GM19455 (cell line): Measurements from ENCODE around the gene KCNAB1.
A peak's percentile ranks its signal among the peaks of the same experiment; 100 is the strongest.

Experiments
- ATAC-seq: cut with Tn5 transposase; IDR thresholded peaks from one replicate; pipeline ENCODE4 v1.9.1; 2021; ENCODE audit not compliant: unreplicated experiment

The KCNAB1 gene

GRCh38 chr3:156443079-156443478, 322.7 kb downstream of the KCNAB1 start:
- no peak for ATAC-seq

GRCh38 chr3:156445117-156446090, 325.0 kb downstream of the KCNAB1 start:
- ATAC-seq, result no peak

- peak; percentile 66 for ATAC-seq
These were observed 327.9 kb downstream of the KCNAB1 start for GRCh38 chr3:156448300-156448699.

GRCh38 chr3:156449710-156450574, 329.6 kb downstream of the KCNAB1 start:
- ATAC-seq, result no peak

GRCh38 chr3:156455839-156456238, 335.5 kb downstream of the KCNAB1 start:
- ATAC-seq, result no peak

- no peak for ATAC-seq
These were observed 336.4 kb downstream of the KCNAB1 start for GRCh38 chr3:156456771-156457224.

GRCh38 chr3:156459434-156459833, 339.1 kb downstream of the KCNAB1 start:
- no peak for ATAC-seq

- ATAC-seq, result no peak
These were observed 339.8 kb downstream of the KCNAB1 start for GRCh38 chr3:156460206-156460611.

- ATAC-seq, result no peak
These were observed 341.5 kb downstream of the KCNAB1 start for GRCh38 chr3:156461889-156462288.

GRCh38 chr3:156463123-156463522, 342.7 kb downstream of the KCNAB1 start:
- ATAC-seq, result no peak

GRCh38 chr3:156465194-156465593, 344.8 kb downstream of the KCNAB1 start:
- ATAC-seq, result no peak

GRCh38 chr3:156469456-156469855, 349.1 kb downstream of the KCNAB1 start:
- no peak for ATAC-seq

GRCh38 chr3:156471431-156471830, 351.1 kb downstream of the KCNAB1 start:
- no peak for ATAC-seq

GRCh38 chr3:156472150-156472549, 351.8 kb downstream of the KCNAB1 start:
- ATAC-seq, result no peak

- ATAC-seq, result no peak
These were observed 352.3 kb downstream of the KCNAB1 start for GRCh38 chr3:156472684-156473083.

GRCh38 chr3:156473341-156473740, 353.0 kb downstream of the KCNAB1 start:
- ATAC-seq, result no peak

GRCh38 chr3:156474560-156475389, 354.4 kb downstream of the KCNAB1 start:
- ATAC-seq, result no peak

- ATAC-seq, result no peak
These were observed 356.9 kb downstream of the KCNAB1 start for GRCh38 chr3:156477323-156477722.

GRCh38 chr3:156478891-156479290, 358.5 kb downstream of the KCNAB1 start:
- ATAC-seq, result no peak

- no peak for ATAC-seq
These were observed 359.2 kb downstream of the KCNAB1 start for GRCh38 chr3:156479604-156480003.

- no peak for ATAC-seq
These were observed 360.6 kb downstream of the KCNAB1 start for GRCh38 chr3:156480949-156481348.
